ENCODE results near the gene TMEM187. TPM values are rescaled to one million over a fixed set of nuclear protein-coding genes. Genes with fewer than 3 reads are reported as not detected.

The TMEM187 gene
- total RNA-seq, 1 donor, result 6.9 TPM

- Histone ChIP-seq H3K79me2 (ENCODE audit: insufficient read depth, low read length) (peaks cover 33% of the 10 kb centered on the region), H3K9me3 (ENCODE audit: low read depth, low read length) (no peaks in the 10 kb centered on the region), H3K27me3 (ENCODE audit: insufficient read depth, low read length) (no peaks in the 10 kb centered on the region), H3K27ac (ENCODE audit: low read depth, low read length) (no peak overlapping the region), H3K4me1 (ENCODE audit: insufficient read depth, low read length) (no peaks in the 10 kb centered on the region), H3K36me3 (ENCODE audit: insufficient read depth, low read length) (peaks cover 23% of the 10 kb centered on the region), H4K20me1 (ENCODE audit: insufficient read depth, low read length) (peaks cover 19% of the 10 kb centered on the region), H2AFZ (ENCODE audit: low read length) (no peak overlapping the region), H3K4me3 (ENCODE audit: insufficient read depth, low read length) (no peak overlapping the region), H3K4me2 (ENCODE audit: insufficient read depth, low read length) (no peak overlapping the region)
- TF ChIP-seq CTCF (IDR thresholded peaks at IDR 0.05; ENCODE audit: extremely low read depth, low read depth, low read length), result no peak
- peak; percentile 34 for DNase-seq (ENCODE audit: insufficient read length, low spot score, missing footprints)
These were observed 57.7 kb downstream of the TMEM187 start for GRCh38 chrX:154030266-154030665.

GRCh38 chrX:154030715-154031305, 58.3 kb downstream of the TMEM187 start:
- no peaks in the 10 kb centered on the region for H3K4me1 ChIP-seq (ENCODE audit: insufficient read depth, low read length)
- peaks cover 19% of the 10 kb centered on the region for H4K20me1 ChIP-seq (ENCODE audit: insufficient read depth, low read length)
- H3K4me2 ChIP-seq (ENCODE audit: insufficient read depth, low read length), result no peak overlapping the region
- H3K9me3 ChIP-seq (ENCODE audit: low read depth, low read length), result no peaks in the 10 kb centered on the region
- peaks cover 37% of the 10 kb centered on the region for H3K79me2 ChIP-seq (ENCODE audit: insufficient read depth, low read length)
- no peak for TF ChIP-seq CTCF (IDR thresholded peaks at IDR 0.05; ENCODE audit: extremely low read depth, low read depth, low read length)
- no peak overlapping the region for H3K27ac ChIP-seq (ENCODE audit: low read depth, low read length)
- H3K27me3 ChIP-seq (ENCODE audit: insufficient read depth, low read length), result no peaks in the 10 kb centered on the region
- no peak overlapping the region for H2AFZ ChIP-seq (ENCODE audit: low read length)
- peaks cover 23% of the 10 kb centered on the region for H3K36me3 ChIP-seq (ENCODE audit: insufficient read depth, low read length)
- peak; percentile 55 for DNase-seq (ENCODE audit: insufficient read length, low spot score, missing footprints)
- no peak overlapping the region for H3K4me3 ChIP-seq (ENCODE audit: insufficient read depth, low read length)

- TF ChIP-seq CTCF (IDR thresholded peaks at IDR 0.05; ENCODE audit: extremely low read depth, low read depth, low read length), result no peak
- peaks cover 23% of the 10 kb centered on the region for H3K36me3 ChIP-seq (ENCODE audit: insufficient read depth, low read length)
- no peak overlapping the region for H3K4me3 ChIP-seq (ENCODE audit: insufficient read depth, low read length)
- no peaks in the 10 kb centered on the region for H3K4me1 ChIP-seq (ENCODE audit: insufficient read depth, low read length)
- DNase-seq (ENCODE audit: insufficient read length, low spot score, missing footprints), result no peak
- H3K27ac ChIP-seq (ENCODE audit: low read depth, low read length), result no peak overlapping the region
- H3K79me2 ChIP-seq (ENCODE audit: insufficient read depth, low read length), result peaks cover 46% of the 10 kb centered on the region
- H3K4me2 ChIP-seq (ENCODE audit: insufficient read depth, low read length), result no peak overlapping the region
- H3K27me3 ChIP-seq (ENCODE audit: insufficient read depth, low read length), result no peaks in the 10 kb centered on the region
- H4K20me1 ChIP-seq (ENCODE audit: insufficient read depth, low read length), result peaks cover 19% of the 10 kb centered on the region
- H2AFZ ChIP-seq (ENCODE audit: low read length), result no peak overlapping the region
- no peaks in the 10 kb centered on the region for H3K9me3 ChIP-seq (ENCODE audit: low read depth, low read length)
These were observed 59.6 kb downstream of the TMEM187 start for GRCh38 chrX:154032160-154032559.

- Histone ChIP-seq H3K36me3 (ENCODE audit: insufficient read depth, low read length) (peaks cover 23% of the 10 kb centered on the region), H4K20me1 (ENCODE audit: insufficient read depth, low read length) (peaks cover 19% of the 10 kb centered on the region), H3K4me1 (ENCODE audit: insufficient read depth, low read length) (no peaks in the 10 kb centered on the region), H3K79me2 (ENCODE audit: insufficient read depth, low read length) (peaks cover 49% of the 10 kb centered on the region), H3K4me3 (ENCODE audit: insufficient read depth, low read length) (no peak overlapping the region), H3K9me3 (ENCODE audit: low read depth, low read length) (no peaks in the 10 kb centered on the region), H3K27ac (ENCODE audit: low read depth, low read length) (no peak overlapping the region), H2AFZ (ENCODE audit: low read length) (no peak overlapping the region), H3K4me2 (ENCODE audit: insufficient read depth, low read length) (no peak overlapping the region), H3K27me3 (ENCODE audit: insufficient read depth, low read length) (no peaks in the 10 kb centered on the region)
- no peak for DNase-seq (ENCODE audit: insufficient read length, low spot score, missing footprints)
- TF ChIP-seq CTCF (IDR thresholded peaks at IDR 0.05; ENCODE audit: extremely low read depth, low read depth, low read length), result no peak
These were observed 60.1 kb downstream of the TMEM187 start for GRCh38 chrX:154032653-154033052.

Small RNA genes within 50 kb of the gene (small RNA-seq; reads per million reads assigned to genes)
- not detected for gene MIR3202-1

Other genes starting within 250 kb of the TMEM187 start
- gene BCAP31, start 248.4 kb upstream of the TMEM187 start, total RNA-seq, result 114 and 118 TPM in 2 replicates
- gene ABCD1, start 247.9 kb upstream of the TMEM187 start, total RNA-seq, result 14.1 and 16.3 TPM in 2 replicates
- 2.7 and 4.3 TPM in 2 replicates for gene PLXNB3, start 208.5 kb upstream of the TMEM187 start, total RNA-seq
- gene SRPK3, start 191.7 kb upstream of the TMEM187 start, total RNA-seq, result 0.36 TPM in 1 of 2 replicates, not detected in the other
- gene IDH3G, start 178.4 kb upstream of the TMEM187 start, total RNA-seq, result 40.2 and 42.7 TPM in 2 replicates
- gene SSR4, start 178.1 kb upstream of the TMEM187 start, total RNA-seq, result 156 and 172 TPM in 2 replicates
- under 0.01 TPM in 2 replicates for gene PDZD4, start 142.2 kb upstream of the TMEM187 start, total RNA-seq
- under 0.01 TPM in 2 replicates for gene L1CAM, start 86.6 kb upstream of the TMEM187 start, total RNA-seq
- gene AVPR2, start 68.1 kb upstream of the TMEM187 start, total RNA-seq, result not detected in 2 replicates
- gene ARHGAP4, start 46.5 kb upstream of the TMEM187 start, total RNA-seq, result 0.88 and 1.4 TPM in 2 replicates
- gene NAA10, start 37.7 kb upstream of the TMEM187 start, total RNA-seq, result 43.4 and 46.3 TPM in 2 replicates
- 6.5 TPM in 2 replicates for gene RENBP, start 28.1 kb upstream of the TMEM187 start, total RNA-seq
- 22.1 and 24.6 TPM in 2 replicates for gene HCFC1, start 936 bp upstream of the TMEM187 start, total RNA-seq
- gene IRAK1, start 47.1 kb downstream of the TMEM187 start, total RNA-seq, result 99.5 and 100 TPM in 2 replicates
- 31.1 and 33.3 TPM in 2 replicates for gene MECP2, start 125.0 kb downstream of the TMEM187 start, total RNA-seq
- not detected in 2 replicates for gene OPN1LW, start 171.5 kb downstream of the TMEM187 start, total RNA-seq
- gene OPN1MW, start 209.8 kb downstream of the TMEM187 start, total RNA-seq, result not detected in 2 replicates
- gene OPN1MW2, start 247.0 kb downstream of the TMEM187 start, total RNA-seq, result not detected in 2 replicates

Data from osteoblast (primary cell).